CD4-positive, CD25-positive, alpha-beta regulatory T cell (primary cell): ENCODE data around the gene CES5A. TPM values are rescaled to one million over a fixed set of nuclear protein-coding genes. Genes with fewer than 3 reads are reported as not detected.
"Not testable (repeated sequence)": the region's sequence is repeated elsewhere in the genome, so short reads cannot be mapped to it uniquely, and the experiment has no call there.

Experiments
- ATAC-seq, 2 donors: fragments of 150-1000 bp; cut with Tn5 transposase; one replicate each; pipeline ENCODE4 v1.10.0; 2021; ENCODE audit warnings: low read depth in 2 of 2, moderate number of reproducible peaks in 2 of 2, moderate library complexity in 1 of 2
- DNase-seq, 3 donors: peaks; one replicate each; pipeline versions ENCODE4 v3.0.0 to v3.0.0-alpha.2; 2012 to 2022; ENCODE audit warnings: mixed read lengths in 1 of 3
- H3K27ac ChIP-seq: one replicate; pipeline ENCODE4 v1.7.0; 2013; ENCODE audit warnings: mild to moderate bottlenecking, low read length; ENCODE audit not compliant: insufficient read depth, poor library complexity, severe bottlenecking
- H3K27me3 ChIP-seq: one replicate; pipeline ENCODE4 v1.7.0; 2013; ENCODE audit warnings: low read length; ENCODE audit not compliant: control insufficient read depth, insufficient read depth
- H3K36me3 ChIP-seq: one replicate; pipeline ENCODE4 v1.7.0; 2013; ENCODE audit warnings: mild to moderate bottlenecking, low read length, moderate library complexity; ENCODE audit not compliant: control insufficient read depth, insufficient read depth
- H3K4me1 ChIP-seq: 2 replicates; pipeline ENCODE4 v1.7.0; 2013; ENCODE audit warnings: mild to moderate bottlenecking, low read length; ENCODE audit not compliant: insufficient read depth, control insufficient read depth, poor library complexity, severe bottlenecking
- H3K4me3 ChIP-seq: one replicate; pipeline ENCODE4 v1.7.0; 2013; ENCODE audit warnings: low read depth, mild to moderate bottlenecking, low read length, moderate library complexity
- H3K9me3 ChIP-seq, 2 experiments: 1 replicate in 1 of 2; 2 replicates in 1 of 2; pipeline ENCODE4 v1.7.0; 2013; ENCODE audit warnings: low read length in 2 of 2, mild to moderate bottlenecking in 1 of 2, moderate library complexity in 1 of 2; ENCODE audit not compliant: control insufficient read depth in 2 of 2
- H3K27ac Mint-ChIP-seq, 3 donors: one replicate each; pipeline ENCODE4 v1.8.0; 2020 to 2022; ENCODE audit warnings: mild to moderate bottlenecking in 3 of 3, mixed read lengths in 3 of 3, moderate library complexity in 2 of 3
- H3K27me3 Mint-ChIP-seq: one replicate; pipeline ENCODE4 v1.8.0; 2022; ENCODE audit warnings: mild to moderate bottlenecking, mixed read lengths
- H3K36me3 Mint-ChIP-seq: one replicate; pipeline ENCODE4 v1.8.0; 2020; ENCODE audit warnings: mixed read lengths
- H3K4me1 Mint-ChIP-seq, 4 donors: one replicate each; pipeline ENCODE4 v1.8.0; 2020 to 2022; ENCODE audit warnings: mixed read lengths in 4 of 4, mild to moderate bottlenecking in 1 of 4
- H3K4me3 Mint-ChIP-seq, 4 donors: one replicate each; pipeline ENCODE4 v1.8.0; 2020 to 2022; ENCODE audit warnings: mild to moderate bottlenecking in 4 of 4, mixed read lengths in 4 of 4, moderate library complexity in 3 of 4
- H3K9me3 Mint-ChIP-seq, 7 donors: one replicate each; pipeline ENCODE4 v1.8.0; 2020 to 2022; ENCODE audit warnings: mixed read lengths in 7 of 7, mild to moderate bottlenecking in 3 of 7, moderate library complexity in 2 of 7
- polyA plus RNA-seq, 4 donors: library from polyadenylated mRNA; unstranded; fragments of 300-500 nt; fragmentation: Illumina TruSeq; gene quantifications; one replicate each; pipeline ENCODE4 v1.2.3, GENCODE V29; 2021
- total RNA-seq: library from RNA; stranded (reverse); gene quantifications from one replicate; pipeline ENCODE4 v1.2.3, GENCODE V29; 2022

The CES5A gene
- total and polyA plus RNA-seq, 5 donors from 2014 or later: not detected

DNA sequence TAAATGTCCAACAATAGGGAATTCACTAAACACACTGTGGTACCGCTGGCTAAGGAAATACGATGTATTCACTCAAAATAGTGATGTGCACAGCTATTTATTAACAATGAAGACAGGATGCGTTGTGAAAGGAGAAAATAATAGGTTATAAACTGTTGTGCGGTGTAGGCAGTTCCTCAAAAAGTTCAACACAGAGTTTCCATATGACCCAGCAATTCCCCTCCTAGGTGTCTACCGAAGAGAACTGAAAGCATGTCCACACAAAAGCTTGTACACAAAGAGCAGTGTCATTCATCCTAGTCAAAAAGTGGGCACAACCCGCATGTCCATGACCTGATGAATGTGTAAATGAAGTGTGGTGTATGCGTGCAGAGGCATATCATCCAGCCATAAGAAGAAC, 41.1 kb downstream of the CES5A start:
- Mint-ChIP-seq H3K27me3 (no peaks in the 10 kb centered on the region), H3K4me1 (no peaks in the 10 kb centered on the region), H3K36me3 (no peaks in the 10 kb centered on the region), H3K27ac (no peak overlapping the region), H3K4me3 (no peak overlapping the region), H3K9me3 (peaks cover 0 to 1% (median 0%) of the 10 kb centered on the region in 7 donors)
- Histone ChIP-seq H3K9me3 (no peaks in the 10 kb centered on the region), H3K27me3 (peaks cover 3% of the 10 kb centered on the region), H3K36me3 (no peaks in the 10 kb centered on the region), H3K4me1 (no peaks in the 10 kb centered on the region), H3K4me3 (no peak overlapping the region), H3K27ac (no peak overlapping the region)
- no peak for DNase-seq
- ATAC-seq: no peak

DNA sequence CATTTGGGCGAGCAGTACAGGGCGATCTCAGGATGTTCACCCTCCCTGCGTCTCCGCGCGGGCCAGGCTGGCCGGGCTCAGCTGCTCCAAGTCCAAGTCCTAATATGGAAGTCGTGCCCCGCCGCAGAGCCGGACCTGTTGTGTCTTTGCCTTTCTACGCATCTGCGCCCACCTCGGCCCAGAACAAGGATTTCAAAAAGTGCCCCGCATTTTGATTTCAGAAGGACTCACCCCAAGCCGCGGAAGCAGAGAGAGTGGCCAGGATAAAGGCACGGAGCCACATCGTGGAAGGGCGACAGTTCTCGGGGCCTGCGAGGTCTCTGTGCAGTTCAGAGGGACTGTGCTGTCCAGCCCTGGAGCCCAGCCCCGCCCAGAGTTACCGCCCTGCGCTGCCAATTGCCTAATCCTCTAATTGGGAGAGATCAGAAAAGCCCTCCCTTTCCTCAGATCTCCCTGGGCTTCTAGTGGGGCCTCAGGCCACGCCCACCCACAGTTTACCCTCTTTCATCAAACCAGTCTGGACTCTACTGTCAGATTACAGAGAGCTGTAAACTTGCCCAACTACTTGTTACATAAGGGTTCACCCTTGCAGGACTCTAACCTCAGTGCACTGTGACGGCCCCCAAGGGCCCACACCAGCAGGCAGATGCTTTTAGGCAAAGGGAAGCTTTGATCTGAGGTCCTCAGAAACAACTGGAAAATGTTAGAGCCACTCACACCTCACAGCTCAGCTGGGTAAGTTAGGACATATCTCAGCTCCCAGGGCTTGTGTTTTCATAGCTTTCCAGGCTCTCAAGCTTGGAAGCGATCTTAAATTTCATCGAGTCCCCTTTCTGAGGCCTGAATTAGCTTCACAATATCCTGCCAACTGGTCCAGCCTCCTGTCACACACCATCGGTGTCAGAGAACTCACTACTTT, 42.1 kb downstream of the CES5A start, which contains the start of gene CES1:
Gene CES1, minus strand, starts transcription at position 324 of the 919 bp plus-strand sequence. Its CDS starts 41 bp downstream, at position 283.
- DNase-seq: no peak
- Histone ChIP-seq H3K27me3 (peaks cover 3% of the 10 kb centered on the region), H3K4me3 (no peak within 1 kb of the TSS), H3K36me3 (no peaks in the 10 kb centered on the region), H3K9me3 (no peaks in the 10 kb centered on the region), H3K4me1 (no peaks in the 10 kb centered on the region), H3K27ac (no peak within 1 kb of the TSS)
- no peaks in the 10 kb centered on the region for H3K36me3 Mint-ChIP-seq
- no peak within 1 kb of the TSS for H3K27ac Mint-ChIP-seq
- H3K4me1 Mint-ChIP-seq: no peaks in the 10 kb centered on the region
- ATAC-seq: no peak
- no peak within 1 kb of the TSS for H3K4me3 Mint-ChIP-seq
- peaks cover 0 to 1% (median 0%) of the 10 kb centered on the region in 7 donors for H3K9me3 Mint-ChIP-seq
- H3K27me3 Mint-ChIP-seq: no peaks in the 10 kb centered on the region

- Mint-ChIP-seq H3K9me3 (peaks cover 0 to 1% (median 0%) of the 10 kb centered on the region in 7 donors), H3K4me1 (no peaks in the 10 kb centered on the region)
Measured at GRCh38 chr16:55832425-55832772, 42.8 kb downstream of the CES5A start.

DNA sequence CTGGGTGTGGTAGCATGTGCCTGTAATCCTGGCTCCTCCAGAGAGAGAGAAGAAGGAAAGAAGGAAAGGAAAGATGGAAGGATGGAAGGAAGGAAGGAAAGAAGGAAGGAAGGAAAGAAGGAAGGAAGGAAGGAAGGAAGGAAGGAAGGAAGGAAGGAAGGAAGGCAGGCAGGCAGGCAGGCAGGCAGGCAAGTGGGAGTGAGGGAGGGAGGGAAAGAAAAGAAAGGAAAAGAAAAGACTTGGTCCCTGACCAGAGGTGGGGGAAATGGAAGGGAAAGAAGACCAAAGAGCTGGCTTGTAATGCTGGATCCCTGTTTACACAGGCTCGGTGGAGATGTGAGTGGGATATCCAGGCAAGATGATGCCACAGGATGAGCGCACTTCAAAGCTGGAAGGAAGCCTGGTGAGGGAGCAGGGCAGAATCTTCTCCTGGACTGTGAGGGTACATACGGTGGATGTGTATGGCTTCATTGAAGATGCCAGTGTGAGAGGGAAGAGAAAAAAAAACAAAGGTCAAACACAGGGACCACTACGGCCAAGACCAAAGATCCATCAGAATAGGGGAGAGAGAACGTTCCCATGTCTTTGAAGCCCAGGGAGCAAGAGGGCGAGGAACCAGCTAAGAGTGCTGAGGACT, 44.4 kb downstream of the CES5A start:
- H3K4me3 Mint-ChIP-seq: no peak overlapping the region
- no peaks in the 10 kb centered on the region for H3K36me3 Mint-ChIP-seq
- peaks cover 3% of the 10 kb centered on the region for H3K27me3 ChIP-seq
- DNase-seq: no peak
- no peaks in the 10 kb centered on the region for H3K9me3 ChIP-seq
- no peaks in the 10 kb centered on the region for H3K4me1 ChIP-seq
- no peak overlapping the region for H3K27ac Mint-ChIP-seq
- ATAC-seq: no peak
- H3K27me3 Mint-ChIP-seq: no peaks in the 10 kb centered on the region
- H3K4me1 Mint-ChIP-seq: no peaks in the 10 kb centered on the region
- H3K4me3 ChIP-seq: no peak overlapping the region
- peaks cover 0 to 1% (median 0%) of the 10 kb centered on the region in 7 donors for H3K9me3 Mint-ChIP-seq
- H3K36me3 ChIP-seq: no peaks in the 10 kb centered on the region
- H3K27ac ChIP-seq: no peak overlapping the region

More at GRCh38 chr16:55832425-55832772, 42.8 kb downstream of the CES5A start:
- Histone ChIP-seq H3K4me1 (no peaks in the 10 kb centered on the region), H3K27ac (no peak overlapping the region), H3K4me3 (no peak overlapping the region), H3K9me3 (no peaks in the 10 kb centered on the region), H3K36me3 (no peaks in the 10 kb centered on the region), H3K27me3 (peaks cover 3% of the 10 kb centered on the region)
- Mint-ChIP-seq H3K27ac (no peak overlapping the region), H3K4me3 (no peak overlapping the region), H3K27me3 (no peaks in the 10 kb centered on the region), H3K36me3 (no peaks in the 10 kb centered on the region)
- ATAC-seq: no peak
- no peak for DNase-seq

DNA sequence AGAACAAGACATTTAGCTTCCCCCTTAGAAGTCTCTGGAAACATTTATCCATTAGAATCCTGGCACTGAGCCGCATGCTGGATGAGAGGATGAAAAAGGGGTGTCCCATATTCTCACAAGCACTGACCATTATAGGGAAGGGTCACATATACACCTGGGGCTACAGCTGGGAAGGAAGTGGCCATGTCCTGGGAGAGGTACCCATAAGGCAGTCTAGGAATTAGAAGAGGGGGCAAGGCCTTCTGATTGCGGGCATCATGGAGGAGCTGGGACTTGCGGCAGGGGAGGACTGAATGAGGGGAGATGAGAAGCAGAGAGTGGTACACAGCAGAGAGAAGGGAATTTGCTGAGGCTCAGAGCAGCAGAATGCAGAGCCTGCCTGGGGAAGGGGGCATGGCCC, 45.9 kb downstream of the CES5A start:
- H3K4me1 ChIP-seq, H3K9me3 ChIP-seq, H3K27me3 ChIP-seq, H3K27me3 Mint-ChIP-seq, H3K27ac Mint-ChIP-seq, H3K4me1 Mint-ChIP-seq, H3K36me3 Mint-ChIP-seq, H3K27ac ChIP-seq, H3K4me3 ChIP-seq, H3K36me3 ChIP-seq, DNase-seq, ATAC-seq, H3K9me3 Mint-ChIP-seq, H3K4me3 Mint-ChIP-seq: not testable (repeated sequence)

DNA sequence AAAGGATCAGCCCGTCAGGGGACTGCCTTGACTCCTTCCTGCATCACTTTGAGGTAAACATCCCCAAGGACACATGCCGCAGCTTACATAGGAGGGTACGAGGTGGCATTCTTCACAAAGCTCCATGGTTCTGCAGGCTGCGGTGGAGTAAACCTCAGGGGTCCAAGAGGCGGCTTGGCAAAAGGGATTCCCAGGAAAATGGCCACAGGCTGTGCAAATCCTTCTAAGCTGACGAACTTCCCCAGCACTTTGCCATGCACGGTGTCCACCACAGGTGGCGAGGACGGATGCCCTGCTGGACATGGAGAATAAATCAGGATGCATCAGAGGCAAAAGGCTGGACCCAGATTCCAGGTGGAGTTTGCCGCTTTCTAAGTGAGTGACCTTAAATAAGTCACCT, 46.5 kb downstream of the CES5A start:
- Histone ChIP-seq H3K27ac (no peak overlapping the region), H3K9me3 (no peaks in the 10 kb centered on the region), H3K4me1 (no peaks in the 10 kb centered on the region), H3K27me3 (no peaks in the 10 kb centered on the region), H3K4me3 (no peak overlapping the region), H3K36me3 (no peaks in the 10 kb centered on the region)
- peaks cover 0 to 1% (median 0%) of the 10 kb centered on the region in 7 donors for H3K9me3 Mint-ChIP-seq
- no peak for DNase-seq
- no peak overlapping the region for H3K27ac Mint-ChIP-seq
- H3K4me1 Mint-ChIP-seq: no peaks in the 10 kb centered on the region
- no peaks in the 10 kb centered on the region for H3K36me3 Mint-ChIP-seq
- ATAC-seq: no peak
- no peak overlapping the region for H3K4me3 Mint-ChIP-seq
- H3K27me3 Mint-ChIP-seq: no peaks in the 10 kb centered on the region

- H3K4me3 Mint-ChIP-seq: no peak overlapping the region
- Histone ChIP-seq H3K27ac (no peak overlapping the region), H3K9me3 (no peaks in the 10 kb centered on the region), H3K27me3 (no peaks in the 10 kb centered on the region), H3K4me1 (no peaks in the 10 kb centered on the region), H3K36me3 (no peaks in the 10 kb centered on the region), H3K4me3 (no peak overlapping the region)
- no peaks in the 10 kb centered on the region for H3K36me3 Mint-ChIP-seq
- peaks cover 0 to 1% (median 0%) of the 10 kb centered on the region in 7 donors for H3K9me3 Mint-ChIP-seq
- peaks cover 4% of the 10 kb centered on the region for H3K27me3 Mint-ChIP-seq
- H3K27ac Mint-ChIP-seq: peak overlapping the region in 1 of 3 donors; percentile 93
- no peaks in the 10 kb centered on the region for H3K4me1 Mint-ChIP-seq
- ATAC-seq: no peak
- no peak for DNase-seq
Measured at GRCh38 chr16:55825115-55825728, 50.0 kb downstream of the CES5A start.
